ENCODE measurements around the gene SMPD2. TPM values are rescaled to one million over a fixed set of nuclear protein-coding genes. Genes with fewer than 3 reads are reported as not detected.

The SMPD2 gene
- total RNA-seq, 1 experiment from 2014 or later, result 8.2 TPM

- intact Hi-C loops (cut with micrococcal nuclease; ENCODE audit: unreplicated experiment), result no loop called here
- no peak for DNase-seq
- ChIA-PET POLR2A (ENCODE audit: unreplicated experiment) (interaction anchor here (0.6 kb wide), 1 partner anchor 245 kb away, joined by 5 read pairs; no protein-coding TSS in a partner anchor), CTCF (no interaction called here)
- no peak for TF ChIP-seq CTCF (conservative IDR thresholded peaks at IDR 0.05)
- TF ChIP-seq EZH2 (IDR thresholded peaks at IDR 0.05; ENCODE audit: low read depth), result no peak
- H3K9me3 ChIP-seq (ENCODE audit: insufficient read depth, low read depth), result no peaks in the 10 kb centered on the region
- peaks cover 8% of the 10 kb centered on the region; the same call in 1 of the 2 replicates for H3F3A ChIP-seq (ENCODE audit: insufficient read depth, low read depth)
- H3K27ac ChIP-seq, result no peak overlapping the region
- H3K4me1 ChIP-seq (replicated peaks; ENCODE audit: insufficient read depth), result peaks cover 6% of the 10 kb centered on the region
- H3K4me3 ChIP-seq, result no peak overlapping the region
- no peaks in the 10 kb centered on the region for H3K9me2 ChIP-seq (ENCODE audit: insufficient read depth)
- no peaks in the 10 kb centered on the region for H4K20me1 ChIP-seq (ENCODE audit: insufficient read depth)
- BruUV-seq (replicated peaks), result no TSS peak
- H3K4me2 ChIP-seq, result no peak overlapping the region
- H3K27me3 ChIP-seq (ENCODE audit: insufficient read depth, low read depth), result no peaks in the 10 kb centered on the region
- no peak overlapping the region for H2AFZ ChIP-seq
- 0 out of 2 replicates have a peak, but pooled peaks cover 3% of the 10 kb centered on the region for H3K36me3 ChIP-seq (ENCODE audit: low read depth)
- H3K79me2 ChIP-seq (ENCODE audit: low read depth), result peaks cover 10% of the 10 kb centered on the region
These were observed 6.0 kb downstream of the SMPD2 start for GRCh38 chr6:109446541-109446940.

GRCh38 chr6:109447087-109447486, 6.6 kb downstream of the SMPD2 start:
- ChIA-PET CTCF (no interaction called here), POLR2A (ENCODE audit: unreplicated experiment) (no interaction called here)
- intact Hi-C loops (cut with micrococcal nuclease; ENCODE audit: unreplicated experiment), result no loop called here
- Histone ChIP-seq H2AFZ (no peak overlapping the region), H3K9me3 (ENCODE audit: insufficient read depth, low read depth) (no peaks in the 10 kb centered on the region), H3F3A (ENCODE audit: insufficient read depth, low read depth) (peaks cover 11% of the 10 kb centered on the region; the same call in 1 of the 2 replicates), H3K27ac (no peak overlapping the region), H3K36me3 (ENCODE audit: low read depth) (0 out of 2 replicates have a peak, but pooled peaks cover 3% of the 10 kb centered on the region), H3K9me2 (ENCODE audit: insufficient read depth) (no peaks in the 10 kb centered on the region), H3K79me2 (ENCODE audit: low read depth) (peaks cover 4% of the 10 kb centered on the region; the same call in 1 of the 2 replicates), H4K20me1 (ENCODE audit: insufficient read depth) (no peaks in the 10 kb centered on the region), H3K4me2 (no peak overlapping the region), H3K4me1 (replicated peaks; ENCODE audit: insufficient read depth) (0 out of 2 replicates have a peak, but pooled peaks cover under 1% of the 10 kb centered on the region), H3K4me3 (no peak overlapping the region), H3K27me3 (ENCODE audit: insufficient read depth, low read depth) (no peaks in the 10 kb centered on the region)
- DNase-seq, result no peak
- BruUV-seq (replicated peaks), result no TSS peak
- TF ChIP-seq EZH2 (IDR thresholded peaks at IDR 0.05; ENCODE audit: low read depth) (no peak), CTCF (conservative IDR thresholded peaks at IDR 0.05) (no peak)

GRCh38 chr6:109447878-109448555, 7.5 kb downstream of the SMPD2 start:
- Histone ChIP-seq H3K9me2 (ENCODE audit: insufficient read depth) (no peaks in the 10 kb centered on the region), H3K79me2 (ENCODE audit: low read depth) (no peaks in the 10 kb centered on the region), H3K27me3 (ENCODE audit: insufficient read depth, low read depth) (no peaks in the 10 kb centered on the region), H3K27ac (no peak overlapping the region), H3K36me3 (ENCODE audit: low read depth) (0 out of 2 replicates have a peak, but pooled peaks cover 3% of the 10 kb centered on the region), H3K4me3 (no peak overlapping the region), H3K9me3 (ENCODE audit: insufficient read depth, low read depth) (no peaks in the 10 kb centered on the region), H3K4me1 (replicated peaks; ENCODE audit: insufficient read depth) (no peaks in the 10 kb centered on the region), H2AFZ (no peak overlapping the region), H3K4me2 (no peak overlapping the region), H3F3A (ENCODE audit: insufficient read depth, low read depth) (peaks cover 15% of the 10 kb centered on the region; the same call in 1 of the 2 replicates), H4K20me1 (ENCODE audit: insufficient read depth) (no peaks in the 10 kb centered on the region)
- CTCF ChIA-PET, result no interaction called here
- POLR2A ChIA-PET (ENCODE audit: unreplicated experiment), result no interaction called here
- no TSS peak for BruUV-seq (replicated peaks)
- no peak for DNase-seq
- no peak for TF ChIP-seq EZH2 (IDR thresholded peaks at IDR 0.05; ENCODE audit: low read depth)
- no peak for TF ChIP-seq CTCF (conservative IDR thresholded peaks at IDR 0.05)
- intact Hi-C loops (cut with micrococcal nuclease; ENCODE audit: unreplicated experiment), result no loop called here

All from PC-9 (cell line).